SK-N-SH (cell line): ENCODE results near the gene TRANK1.

Experiments used
- CTCF ChIP-seq: fragments of 200-600 bp; sonication (generic); IDR thresholded peaks from 2 replicates; pipeline ENCODE4 v1.6.1; 2017; ENCODE audit warnings: antibody characterized with exemption, mild to moderate bottlenecking, moderate library complexity
- MAX ChIP-seq: IDR thresholded peaks from 2 replicates; pipeline ENCODE4 v1.4.0; 2012; ENCODE audit warnings: low read depth
- RFX5 ChIP-seq: IDR thresholded peaks from 2 replicates; pipeline ENCODE4 v1.6.1; 2012; ENCODE audit warnings: mild to moderate bottlenecking, improper control_type of control experiment, low read length
- SIN3A ChIP-seq: IDR thresholded peaks from 2 replicates; pipeline ENCODE4 v1.6.1; 2012; ENCODE audit warnings: low read depth, mild to moderate bottlenecking, low read length, moderate library complexity, borderline replicate concordance
- TEAD4 ChIP-seq: IDR thresholded peaks from 2 replicates; pipeline ENCODE4 v1.4.0; 2012; ENCODE audit warnings: mild to moderate bottlenecking, borderline replicate concordance; ENCODE audit not compliant: insufficient read depth

GRCh38 chr3:36877930-36878685 lies 66.7 kb downstream of the TRANK1 start:
- TF ChIP-seq CTCF (no peak), MAX (no peak), TEAD4 (no peak), SIN3A (no peak), RFX5 (no peak)
